NB4 (cell line): ENCODE results near the gene KIF1A.
A peak's percentile ranks its signal among the peaks of the same experiment; 100 is the strongest.

ENCODE experiments used
- DNase-seq: peaks from one replicate; pipeline ENCODE4 v3.0.0; 2010; ENCODE audit warnings: low read depth
- H3K4me3 ChIP-seq: one replicate; pipeline ENCODE4 v1.5.1; 2011; ENCODE audit warnings: mild to moderate bottlenecking, low read depth, low read length, moderate library complexity
- CTCF ChIP-seq: IDR thresholded peaks from one replicate; pipeline ENCODE4 v1.5.1; 2012; ENCODE audit warnings: low read depth, low read length
- MYC ChIP-seq: IDR thresholded peaks from 2 replicates; pipeline ENCODE4 v1.6.1; 2011; ENCODE audit warnings: low read depth, low read length
- POLR2A ChIP-seq: IDR thresholded peaks from 2 replicates; pipeline ENCODE4 v1.6.1; 2011; ENCODE audit warnings: mild to moderate bottlenecking; ENCODE audit not compliant: insufficient read length; ENCODE audit errors: extremely low read depth
- TF ChIP-seq, protein P1 (sequence below): IDR thresholded peaks from 2 replicates; pipeline ENCODE4 v1.6.1; 2011; ENCODE audit warnings: low read depth, low read length

Gene KIF1A

GRCh38 chr2:240811346-240812300, 8.4 kb downstream of the KIF1A start:
- DNase-seq, result no peak
- no peak overlapping the region for H3K4me3 ChIP-seq
- TF ChIP-seq CTCF, result no peak
- TF ChIP-seq POLR2A, result no peak
- TF ChIP-seq, protein P1, sequence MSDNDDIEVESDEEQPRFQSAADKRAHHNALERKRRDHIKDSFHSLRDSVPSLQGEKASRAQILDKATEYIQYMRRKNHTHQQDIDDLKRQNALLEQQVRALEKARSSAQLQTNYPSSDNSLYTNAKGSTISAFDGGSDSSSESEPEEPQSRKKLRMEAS, result no peak
- TF ChIP-seq MYC, result no peak

DNA sequence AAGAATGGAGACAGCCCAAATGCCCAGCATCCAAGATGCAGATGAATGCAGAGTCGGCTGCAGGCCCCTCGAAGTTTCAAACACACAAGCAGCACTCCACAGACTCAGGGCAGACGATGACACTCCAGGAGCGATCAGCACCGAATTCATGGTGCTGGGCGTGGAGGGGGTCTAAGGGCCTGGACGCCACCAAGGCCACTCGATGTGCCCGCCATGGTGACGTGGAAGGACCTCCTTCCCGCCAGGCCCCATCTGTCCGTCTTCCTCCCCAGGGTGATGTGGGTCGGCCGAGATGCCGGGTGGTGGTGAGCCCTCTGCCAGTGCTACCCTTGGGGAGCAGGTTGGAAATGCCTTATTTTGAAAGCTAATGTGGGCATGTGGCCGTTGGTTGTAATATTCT, 9.4 kb downstream of the KIF1A start:
- TF ChIP-seq MYC, result no peak
- TF ChIP-seq, protein P1, result no peak
- no peak for TF ChIP-seq POLR2A
- no peak for TF ChIP-seq CTCF
- H3K4me3 ChIP-seq, result no peak overlapping the region
- no peak for DNase-seq

- TF ChIP-seq MYC (no peak), CTCF (peak; percentile 17)
- no peak for DNase-seq
- no peak overlapping the region for H3K4me3 ChIP-seq
These were observed 9.8 kb downstream of the KIF1A start for GRCh38 chr2:240810199-240810598.

- DNase-seq, result no peak
- TF ChIP-seq MYC (no peak), POLR2A (no peak)
- no peak overlapping the region for H3K4me3 ChIP-seq
These were observed 10.7 kb downstream of the KIF1A start for GRCh38 chr2:240809276-240809675.

GRCh38 chr2:240806459-240806858, 13.6 kb downstream of the KIF1A start:
- no peak for DNase-seq
- H3K4me3 ChIP-seq, result no peak overlapping the region
- TF ChIP-seq, protein P1, result no peak
- no peak for TF ChIP-seq MYC
- TF ChIP-seq CTCF, result no peak
- no peak for TF ChIP-seq POLR2A

GRCh38 chr2:240806006-240806405, 14.0 kb downstream of the KIF1A start:
- no peak for DNase-seq
- no peak overlapping the region for H3K4me3 ChIP-seq
- TF ChIP-seq POLR2A (no peak), CTCF (no peak), MYC (no peak)
- TF ChIP-seq, protein P1, result no peak
